ENCODE data around the gene DTNBP1.

Gene DTNBP1

DNA sequence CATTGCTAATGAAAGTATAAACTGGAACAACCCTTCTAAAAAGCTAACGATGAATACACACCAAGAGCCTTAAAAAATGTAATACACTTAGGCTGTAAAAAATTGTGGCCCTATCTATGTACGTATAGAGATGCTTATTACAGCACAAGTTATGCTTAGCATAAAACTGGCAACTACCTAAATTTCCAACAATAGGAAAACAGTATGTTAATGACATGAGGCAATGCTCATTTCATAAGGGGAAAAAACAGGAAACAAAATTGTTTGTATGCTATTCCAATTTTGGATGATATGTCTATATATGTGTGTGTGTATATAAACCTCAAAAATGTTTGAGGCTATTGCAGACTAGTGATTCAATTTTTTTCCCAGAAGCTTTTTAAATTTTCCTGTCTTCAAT lies 82.5 kb downstream of the DTNBP1 start:
- no peak overlapping the region for H3K4me3 ChIP-seq (ENCODE audit: low read depth, low read length)
- peaks cover 9% of the 10 kb centered on the region for H3K4me1 ChIP-seq (ENCODE audit: control insufficient read depth, insufficient read depth, low read length)
- H3K9me3 ChIP-seq (ENCODE audit: control insufficient read depth, insufficient read depth, low read length): no peaks in the 10 kb centered on the region
- no peaks in the 10 kb centered on the region for H3K27me3 ChIP-seq (ENCODE audit: control insufficient read depth, insufficient read depth, low read length)
- H3K9ac ChIP-seq (ENCODE audit: low read depth, low read length): no peak overlapping the region
- no peaks in the 10 kb centered on the region for H3K36me3 ChIP-seq (ENCODE audit: control insufficient read depth, insufficient read depth, low read length)

DNA sequence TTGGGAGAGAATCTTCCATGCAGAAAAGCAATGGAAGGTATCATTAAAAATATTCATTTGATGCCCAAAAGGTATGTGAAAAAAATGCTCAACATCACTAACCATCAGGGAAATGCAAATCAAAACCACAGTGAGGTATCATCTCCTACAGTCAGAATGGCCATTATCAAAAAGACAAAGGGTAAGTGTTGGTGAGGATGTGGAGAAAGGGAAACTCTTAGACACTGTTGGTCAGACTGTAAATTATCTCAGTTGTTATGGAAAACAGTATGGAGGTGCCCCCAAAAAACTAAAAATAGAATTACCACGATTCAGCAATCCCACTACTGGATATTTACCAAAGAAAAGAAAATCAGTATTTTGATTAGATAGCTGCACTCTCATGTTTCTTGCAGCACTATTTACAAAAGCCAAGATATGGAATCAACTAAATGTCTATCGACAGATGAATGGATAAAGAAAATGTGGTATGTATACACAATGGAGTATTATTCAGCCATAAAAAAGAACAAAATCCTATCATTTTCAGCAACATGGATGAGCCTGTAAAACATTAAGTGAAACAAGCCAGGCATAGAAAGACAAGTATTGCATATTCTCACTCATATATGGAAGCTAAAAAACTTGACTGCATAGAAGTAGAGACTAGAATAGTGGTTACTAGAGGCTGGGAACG lies 84.0 kb downstream of the DTNBP1 start:
- Histone ChIP-seq H3K9ac (ENCODE audit: low read depth, low read length) (no peak overlapping the region), H3K36me3 (ENCODE audit: control insufficient read depth, insufficient read depth, low read length) (no peaks in the 10 kb centered on the region), H3K9me3 (ENCODE audit: control insufficient read depth, insufficient read depth, low read length) (no peaks in the 10 kb centered on the region), H3K4me3 (ENCODE audit: low read depth, low read length) (no peak overlapping the region), H3K27me3 (ENCODE audit: control insufficient read depth, insufficient read depth, low read length) (no peaks in the 10 kb centered on the region), H3K4me1 (ENCODE audit: control insufficient read depth, insufficient read depth, low read length) (peaks cover 9% of the 10 kb centered on the region)

DNA sequence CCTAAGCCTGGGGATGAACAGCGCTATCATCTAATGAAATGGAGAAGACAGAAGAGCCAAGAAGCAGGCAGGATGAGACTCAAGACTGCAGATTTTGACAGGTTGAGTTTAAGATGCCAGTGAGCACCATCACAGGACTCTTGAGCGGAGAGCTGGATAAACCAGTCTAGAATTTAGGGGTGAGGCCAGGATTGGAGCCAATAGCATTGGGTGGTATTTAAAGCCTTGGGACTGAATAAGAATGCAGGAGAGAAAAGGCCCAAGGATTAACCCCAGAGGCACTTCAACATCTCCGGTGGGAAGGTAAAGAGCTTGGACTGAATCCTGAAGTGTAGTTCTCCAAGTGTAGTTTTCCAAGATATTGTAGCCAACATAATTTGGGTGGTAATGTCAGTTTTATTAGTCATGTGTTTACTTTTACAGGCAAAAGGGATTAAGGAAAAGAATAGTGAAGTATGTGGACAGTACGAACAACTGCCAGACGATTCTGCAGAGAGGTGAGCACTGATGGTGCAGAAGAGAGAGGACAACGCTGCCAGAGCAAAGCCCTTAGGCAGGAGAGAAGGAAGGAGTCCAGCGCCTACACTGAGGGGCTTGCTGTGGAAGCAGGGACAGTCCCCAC lies 85.2 kb downstream of the DTNBP1 start:
- Histone ChIP-seq H3K4me1 (ENCODE audit: control insufficient read depth, insufficient read depth, low read length) (peaks cover 9% of the 10 kb centered on the region), H3K4me3 (ENCODE audit: low read depth, low read length) (no peak overlapping the region)

DNA sequence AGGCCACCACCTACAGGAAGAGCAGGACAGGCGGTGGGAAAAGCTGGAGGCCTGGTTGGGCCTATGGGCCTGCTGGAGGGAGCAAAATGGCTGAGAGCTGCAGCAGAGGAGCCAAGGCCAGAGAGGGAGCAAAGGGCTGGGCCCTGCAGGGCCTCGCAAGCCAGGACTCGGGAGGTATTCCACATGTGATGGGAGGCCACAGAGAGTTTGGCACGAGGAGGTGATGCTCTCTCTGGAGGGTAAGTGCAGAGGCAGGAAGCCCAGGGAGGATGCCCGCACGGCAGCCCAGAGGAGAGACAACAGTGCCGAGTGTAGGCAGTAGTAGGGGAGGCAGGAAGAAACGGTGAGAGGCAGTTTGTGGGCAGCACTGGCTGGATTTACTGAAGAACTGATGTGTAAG lies 85.7 kb downstream of the DTNBP1 start:
- H3K9me3 ChIP-seq (ENCODE audit: control insufficient read depth, insufficient read depth, low read length): no peaks in the 10 kb centered on the region
- no peaks in the 10 kb centered on the region for H3K27me3 ChIP-seq (ENCODE audit: control insufficient read depth, insufficient read depth, low read length)
- H3K9ac ChIP-seq (ENCODE audit: low read depth, low read length): no peak overlapping the region
- H3K4me1 ChIP-seq (ENCODE audit: control insufficient read depth, insufficient read depth, low read length): peaks cover 9% of the 10 kb centered on the region
- no peaks in the 10 kb centered on the region for H3K36me3 ChIP-seq (ENCODE audit: control insufficient read depth, insufficient read depth, low read length)
- H3K4me3 ChIP-seq (ENCODE audit: low read depth, low read length): no peak overlapping the region

More for the DNA sequence above, 85.2 kb downstream of the DTNBP1 start:
- Histone ChIP-seq H3K9me3 (ENCODE audit: control insufficient read depth, insufficient read depth, low read length) (no peaks in the 10 kb centered on the region), H3K27me3 (ENCODE audit: control insufficient read depth, insufficient read depth, low read length) (no peaks in the 10 kb centered on the region), H3K9ac (ENCODE audit: low read depth, low read length) (no peak overlapping the region), H3K36me3 (ENCODE audit: control insufficient read depth, insufficient read depth, low read length) (no peaks in the 10 kb centered on the region)

DNA sequence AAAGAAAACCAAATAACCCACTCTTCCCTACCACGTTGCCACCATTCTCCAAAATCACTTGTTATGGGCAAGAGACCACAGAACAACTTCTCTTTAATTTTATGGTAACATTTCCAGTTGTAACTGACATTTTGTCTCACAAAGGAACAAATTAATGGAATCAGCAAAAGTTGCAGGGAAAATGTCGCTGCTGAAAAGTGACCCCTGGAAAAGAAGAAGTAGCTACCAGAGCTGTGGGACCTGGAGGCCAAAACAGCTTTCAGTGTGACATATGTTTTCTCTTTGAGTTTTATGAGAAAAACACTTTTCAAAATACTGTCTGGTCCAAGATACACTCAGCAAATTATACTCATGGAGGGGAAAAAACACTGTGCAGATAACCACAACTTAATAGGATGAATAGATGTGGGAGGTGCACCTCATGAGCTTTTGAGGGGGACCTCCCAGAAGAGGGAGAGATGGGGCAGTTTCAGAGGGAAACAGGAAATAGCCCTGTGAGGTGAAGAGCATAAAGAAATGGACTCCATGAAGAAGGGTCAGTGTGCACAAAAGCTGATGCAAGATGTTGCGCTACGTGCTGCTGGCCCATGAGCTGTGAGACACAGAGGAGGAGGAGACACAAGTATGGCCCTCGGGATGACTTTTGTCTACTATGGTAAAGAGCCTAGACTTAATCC lies 87.3 kb downstream of the DTNBP1 start:
- Histone ChIP-seq H3K36me3 (ENCODE audit: control insufficient read depth, insufficient read depth, low read length) (no peaks in the 10 kb centered on the region), H3K4me1 (ENCODE audit: control insufficient read depth, insufficient read depth, low read length) (peaks cover 9% of the 10 kb centered on the region), H3K27me3 (ENCODE audit: control insufficient read depth, insufficient read depth, low read length) (no peaks in the 10 kb centered on the region), H3K9me3 (ENCODE audit: control insufficient read depth, insufficient read depth, low read length) (no peaks in the 10 kb centered on the region), H3K4me3 (ENCODE audit: low read depth, low read length) (no peak overlapping the region), H3K9ac (ENCODE audit: low read depth, low read length) (no peak overlapping the region)

DNA sequence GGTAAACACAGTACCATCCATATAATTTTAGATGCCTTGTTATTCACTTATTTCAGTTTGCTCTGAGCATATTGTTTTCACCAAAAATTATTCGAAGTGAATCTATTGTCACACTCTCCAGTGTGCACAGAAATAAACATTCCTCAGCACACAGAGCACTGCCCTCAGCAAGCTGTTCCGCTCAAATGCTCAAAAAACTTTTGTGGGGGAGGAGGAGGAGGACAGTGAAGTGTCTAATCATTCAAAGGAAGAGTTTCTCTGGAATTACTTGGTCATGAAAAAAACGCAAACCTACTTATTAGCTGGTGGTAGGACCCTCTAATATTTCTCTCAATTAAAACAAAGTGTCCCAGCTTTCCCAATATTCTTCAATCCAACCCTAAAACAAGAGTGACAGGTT lies 88.3 kb downstream of the DTNBP1 start:
- no peaks in the 10 kb centered on the region for H3K27me3 ChIP-seq (ENCODE audit: control insufficient read depth, insufficient read depth, low read length)
- H3K4me3 ChIP-seq (ENCODE audit: low read depth, low read length): no peak overlapping the region

DNA sequence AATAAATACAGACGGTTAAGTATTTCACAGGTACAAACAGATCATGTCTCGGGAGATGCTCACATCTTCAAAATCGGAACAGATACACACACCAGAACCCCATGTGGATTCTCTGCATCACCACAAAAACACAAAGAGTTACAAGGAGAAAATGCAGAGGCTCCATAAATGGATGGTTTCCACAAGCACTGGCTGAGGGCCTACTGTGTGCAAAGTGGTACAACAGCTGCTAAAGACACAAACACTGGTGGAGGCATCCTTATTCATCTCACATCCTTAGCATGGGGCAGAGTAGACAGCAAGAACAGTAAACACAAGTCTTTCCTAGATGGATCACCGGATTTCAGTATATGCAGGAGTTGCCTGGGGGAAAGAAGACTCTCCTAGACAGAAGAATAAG lies 88.8 kb downstream of the DTNBP1 start:
- no peak overlapping the region for H3K4me3 ChIP-seq (ENCODE audit: low read depth, low read length)
- no peaks in the 10 kb centered on the region for H3K9me3 ChIP-seq (ENCODE audit: control insufficient read depth, insufficient read depth, low read length)
- H3K36me3 ChIP-seq (ENCODE audit: control insufficient read depth, insufficient read depth, low read length): no peaks in the 10 kb centered on the region
- no peaks in the 10 kb centered on the region for H3K27me3 ChIP-seq (ENCODE audit: control insufficient read depth, insufficient read depth, low read length)
- H3K4me1 ChIP-seq (ENCODE audit: control insufficient read depth, insufficient read depth, low read length): peaks cover 9% of the 10 kb centered on the region
- no peak overlapping the region for H3K9ac ChIP-seq (ENCODE audit: low read depth, low read length)

More for the DNA sequence above, 88.3 kb downstream of the DTNBP1 start:
- H3K9me3 ChIP-seq (ENCODE audit: control insufficient read depth, insufficient read depth, low read length): no peaks in the 10 kb centered on the region
- H3K4me1 ChIP-seq (ENCODE audit: control insufficient read depth, insufficient read depth, low read length): peaks cover 9% of the 10 kb centered on the region
- no peaks in the 10 kb centered on the region for H3K36me3 ChIP-seq (ENCODE audit: control insufficient read depth, insufficient read depth, low read length)
- no peak overlapping the region for H3K9ac ChIP-seq (ENCODE audit: low read depth, low read length)

DNA sequence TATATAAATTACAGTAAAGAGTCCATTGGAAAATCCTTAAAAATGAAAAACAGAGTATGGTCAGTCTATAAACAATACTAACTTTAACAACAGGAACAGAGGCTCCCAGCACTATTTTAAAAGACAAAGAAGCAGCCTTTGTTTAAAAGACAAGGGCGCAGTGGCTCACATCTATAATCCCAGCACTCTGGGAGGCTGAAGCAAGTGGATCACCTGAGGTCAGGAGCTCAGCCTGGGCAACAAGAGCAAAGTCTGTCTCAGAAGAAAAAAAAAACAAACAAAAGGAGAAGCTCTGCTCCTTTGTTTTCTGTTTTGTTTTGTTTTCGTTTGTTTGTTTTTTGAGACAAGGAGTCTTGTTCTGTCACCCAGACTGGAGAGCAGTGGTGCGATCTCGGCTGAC lies 89.4 kb downstream of the DTNBP1 start:
- Histone ChIP-seq H3K4me1 (ENCODE audit: control insufficient read depth, insufficient read depth, low read length) (peaks cover 13% of the 10 kb centered on the region), H3K9me3 (ENCODE audit: control insufficient read depth, insufficient read depth, low read length) (no peaks in the 10 kb centered on the region), H3K27me3 (ENCODE audit: control insufficient read depth, insufficient read depth, low read length) (no peaks in the 10 kb centered on the region), H3K4me3 (ENCODE audit: low read depth, low read length) (no peak overlapping the region), H3K9ac (ENCODE audit: low read depth, low read length) (no peak overlapping the region), H3K36me3 (ENCODE audit: control insufficient read depth, insufficient read depth, low read length) (no peaks in the 10 kb centered on the region)

DNA sequence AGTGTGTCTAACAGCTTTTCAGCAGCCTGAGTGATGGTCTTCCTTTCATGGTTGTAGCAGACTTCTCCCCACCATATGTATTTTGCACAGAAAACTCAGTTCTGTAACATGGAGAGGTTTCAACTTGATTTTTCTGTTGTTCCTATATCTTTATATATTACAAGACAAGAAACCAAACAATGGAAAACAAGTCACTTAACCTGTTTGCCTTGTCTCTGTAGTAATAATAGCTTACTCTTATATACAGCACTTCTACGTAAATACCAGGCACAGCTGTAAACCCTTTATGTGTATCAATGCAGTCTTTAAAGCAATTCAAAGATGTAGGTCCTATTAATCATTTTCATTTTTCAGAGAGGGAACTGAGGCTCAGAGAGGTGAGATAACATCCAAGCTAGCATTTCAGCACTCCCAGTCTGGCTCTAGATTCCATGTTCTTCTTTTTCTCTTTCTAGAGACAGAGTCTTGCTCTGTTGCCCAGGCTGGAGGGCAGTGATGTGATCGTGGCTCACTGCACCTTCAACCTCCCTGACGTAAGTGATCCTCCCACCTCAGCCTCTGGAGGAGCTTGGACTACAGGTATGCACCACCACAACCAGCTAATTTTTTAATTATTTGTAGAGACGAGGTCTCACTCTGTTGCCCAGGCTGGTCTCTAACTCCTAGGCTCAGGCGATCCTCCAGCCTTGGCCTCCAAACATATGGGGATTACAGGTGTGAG lies 90.4 kb downstream of the DTNBP1 start:
- no peak overlapping the region for H3K4me3 ChIP-seq (ENCODE audit: low read depth, low read length)
- no peak overlapping the region for H3K9ac ChIP-seq (ENCODE audit: low read depth, low read length)
- H3K36me3 ChIP-seq (ENCODE audit: control insufficient read depth, insufficient read depth, low read length): no peaks in the 10 kb centered on the region
- H3K9me3 ChIP-seq (ENCODE audit: control insufficient read depth, insufficient read depth, low read length): no peaks in the 10 kb centered on the region
- no peaks in the 10 kb centered on the region for H3K27me3 ChIP-seq (ENCODE audit: control insufficient read depth, insufficient read depth, low read length)
- H3K4me1 ChIP-seq (ENCODE audit: control insufficient read depth, insufficient read depth, low read length): peaks cover 9% of the 10 kb centered on the region

DNA sequence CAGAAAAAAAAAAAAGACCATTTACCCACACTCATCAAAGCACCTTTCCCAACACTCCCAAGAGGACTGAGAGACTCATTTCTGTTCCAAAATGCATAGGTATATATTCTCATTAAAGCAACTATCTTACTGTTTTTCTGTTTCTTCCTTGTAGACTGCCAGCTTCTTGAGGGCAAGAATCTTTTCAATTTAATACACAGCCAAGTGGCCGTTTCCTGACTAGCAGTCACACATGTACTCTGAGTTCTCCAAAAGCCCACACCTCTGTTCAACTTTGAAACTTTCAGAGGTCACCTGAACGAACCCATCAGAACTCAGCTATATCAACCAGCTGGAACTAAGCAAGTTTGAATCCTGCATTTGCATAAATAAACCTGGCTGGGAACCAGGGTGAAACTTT lies 92.7 kb downstream of the DTNBP1 start:
- H3K9ac ChIP-seq (ENCODE audit: low read depth, low read length): no peak overlapping the region
- H3K4me3 ChIP-seq (ENCODE audit: low read depth, low read length): no peak overlapping the region
- H3K27me3 ChIP-seq (ENCODE audit: control insufficient read depth, insufficient read depth, low read length): no peaks in the 10 kb centered on the region
- H3K4me1 ChIP-seq (ENCODE audit: control insufficient read depth, insufficient read depth, low read length): peaks cover 4% of the 10 kb centered on the region
- no peaks in the 10 kb centered on the region for H3K9me3 ChIP-seq (ENCODE audit: control insufficient read depth, insufficient read depth, low read length)
- no peaks in the 10 kb centered on the region for H3K36me3 ChIP-seq (ENCODE audit: control insufficient read depth, insufficient read depth, low read length)

DNA sequence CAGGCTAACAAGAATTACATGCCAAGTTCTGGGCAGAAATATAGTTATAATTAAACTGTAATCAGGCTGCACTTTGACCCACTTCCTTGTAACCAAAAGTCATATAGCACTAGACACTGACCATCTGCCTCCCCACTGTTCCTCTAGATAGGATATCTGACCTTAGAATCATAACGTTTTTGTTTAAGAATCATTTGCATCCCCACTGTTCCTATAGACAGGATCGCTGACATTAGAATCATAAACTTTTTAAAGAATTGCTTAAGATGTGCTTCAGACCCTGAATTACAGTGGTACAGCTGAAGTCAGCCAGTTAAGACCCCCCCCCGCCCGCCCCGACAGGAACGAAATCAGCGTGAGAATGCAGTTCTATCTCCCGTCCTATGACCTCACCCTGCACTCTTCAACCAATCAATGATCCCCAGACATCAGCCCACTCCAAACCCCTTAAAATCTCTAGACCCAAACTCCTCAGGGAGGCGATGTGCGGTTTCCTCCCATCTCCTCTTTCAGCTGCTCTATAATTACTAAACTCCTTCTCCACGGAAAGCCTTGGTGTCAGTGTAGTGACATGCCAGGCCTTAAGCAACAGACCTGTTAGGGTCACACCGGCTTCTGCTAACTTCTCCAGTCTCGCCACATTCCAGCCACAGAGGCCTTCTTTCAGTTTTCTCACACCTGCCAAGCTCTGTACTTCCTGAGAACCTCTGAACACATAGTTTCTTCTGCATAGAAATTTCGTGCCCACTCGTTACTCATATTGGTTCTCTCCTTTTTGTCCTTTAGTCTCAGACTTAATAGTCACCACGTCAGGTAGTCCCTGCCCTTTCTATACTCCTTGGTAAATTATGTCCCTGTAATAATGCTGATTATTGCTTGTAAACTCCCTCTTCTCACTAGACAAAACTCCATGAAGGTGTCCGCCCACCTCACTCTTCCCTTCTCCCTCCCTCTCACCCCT lies 93.5 kb downstream of the DTNBP1 start:
- Histone ChIP-seq H3K9me3 (ENCODE audit: control insufficient read depth, insufficient read depth, low read length) (no peaks in the 10 kb centered on the region), H3K4me1 (ENCODE audit: control insufficient read depth, insufficient read depth, low read length) (peaks cover 4% of the 10 kb centered on the region), H3K9ac (ENCODE audit: low read depth, low read length) (no peak overlapping the region)

More for the DNA sequence above, 93.5 kb downstream of the DTNBP1 start:
- no peaks in the 10 kb centered on the region for H3K36me3 ChIP-seq (ENCODE audit: control insufficient read depth, insufficient read depth, low read length)
- H3K27me3 ChIP-seq (ENCODE audit: control insufficient read depth, insufficient read depth, low read length): no peaks in the 10 kb centered on the region
- H3K4me3 ChIP-seq (ENCODE audit: low read depth, low read length): no peak overlapping the region
